Measurements from ENCODE around the gene CAPN13.

The CAPN13 gene

GRCh38 chr2:30807249-30807648 lies at the start of gene CAPN13:
CAPN13 (minus strand) TSS chr2:30807446; CDS start chr2:30787325, 20,121 bp downstream.
- no peak for DNase-seq

- no peak for DNase-seq
Measured at GRCh38 chr2:30847841-30848240, 40.6 kb upstream of the CAPN13 start.

- DNase-seq, result no peak
Measured at GRCh38 chr2:30847329-30847728, 40.1 kb upstream of the CAPN13 start.

- no peak for DNase-seq
Measured at GRCh38 chr2:30828586-30828985, 21.3 kb upstream of the CAPN13 start.

GRCh38 chr2:30826916-30827315 lies 19.7 kb upstream of the CAPN13 start:
- DNase-seq, result no peak

GRCh38 chr2:30826481-30826880 lies 19.2 kb upstream of the CAPN13 start:
- DNase-seq, result no peak

- DNase-seq, result no peak
Measured at GRCh38 chr2:30823452-30823851, 16.2 kb upstream of the CAPN13 start.

- DNase-seq, result no peak
Measured at GRCh38 chr2:30821960-30822359, 14.7 kb upstream of the CAPN13 start.

- DNase-seq, result no peak
Measured at GRCh38 chr2:30820381-30821055, 13.3 kb upstream of the CAPN13 start.

GRCh38 chr2:30809938-30810337 lies 2.7 kb upstream of the CAPN13 start:
- DNase-seq, result no peak

- no peak for DNase-seq
Measured at GRCh38 chr2:30808695-30809094, 1.4 kb upstream of the CAPN13 start.

GRCh38 chr2:30803281-30803680 lies 4.0 kb downstream of the CAPN13 start:
- DNase-seq, result no peak

- no peak for DNase-seq
Measured at GRCh38 chr2:30802611-30803010, 4.6 kb downstream of the CAPN13 start.

GRCh38 chr2:30801821-30802455 lies 5.3 kb downstream of the CAPN13 start:
- no peak for DNase-seq

GRCh38 chr2:30800159-30800558 lies 7.1 kb downstream of the CAPN13 start:
- DNase-seq, result no peak

- DNase-seq, result no peak
Measured at GRCh38 chr2:30799366-30799765, 7.9 kb downstream of the CAPN13 start.

- no peak for DNase-seq
Measured at GRCh38 chr2:30798536-30798991, 8.7 kb downstream of the CAPN13 start.

- no peak for DNase-seq
Measured at GRCh38 chr2:30797381-30798015, 9.7 kb downstream of the CAPN13 start.

GRCh38 chr2:30796699-30797098 lies 10.5 kb downstream of the CAPN13 start:
- no peak for DNase-seq

- DNase-seq, result no peak
Measured at GRCh38 chr2:30792521-30792920, 14.7 kb downstream of the CAPN13 start.

- DNase-seq, result no peak
Measured at GRCh38 chr2:30790879-30791278, 16.4 kb downstream of the CAPN13 start.

- no peak for DNase-seq
Measured at GRCh38 chr2:30789670-30790210, 17.5 kb downstream of the CAPN13 start.

- DNase-seq, result no peak
Measured at GRCh38 chr2:30786923-30787685, 20.1 kb downstream of the CAPN13 start.

All from activated CD4-positive, CD25-positive, alpha-beta regulatory T cell (primary cell).